OCI-LY7 (cell line): ENCODE results near the gene LRBA. TPM values are rescaled to one million over a fixed set of nuclear protein-coding genes. Genes with fewer than 3 reads are reported as not detected.

Experiments
- BruUV-seq: library from RNA; stranded (reverse); fragments of 400-500 nt; replicated peaks from 2 replicates; lab custom pipeline; 2021; lab: Mats Ljungman, UMichigan
- CTCF ChIA-PET: fragments of 300-600 bp; sonication (Branson Sonifier 250); formaldehyde crosslinking; loops from one replicate; lab custom pipeline; 2022; ENCODE audit warnings: antibody characterized with exemption; ENCODE audit not compliant: unreplicated experiment; lab: Charles Lee
- POLR2A ChIA-PET: fragments of 300-600 bp; sonication (Branson Sonifier 250); formaldehyde crosslinking; loops from one replicate; lab custom pipeline; 2022; ENCODE audit warnings: antibody characterized with exemption; lab: Charles Lee
- DNase-seq: peaks from one replicate; pipeline ENCODE4 v3.0.0-alpha.2; 2015; ENCODE audit warnings: low spot score
- H2AFZ ChIP-seq: fragments of 200-600 bp; sonication (generic), shearing (Covaris generic); 2 replicates; pipeline ENCODE4 v1.6.1; 2014; ENCODE audit warnings: mild to moderate bottlenecking, antibody characterized with exemption, low read length, moderate library complexity
- H3K27ac ChIP-seq: fragments of 200-600 bp; sonication (generic); 2 replicates; pipeline ENCODE4 v1.5.1; 2014; ENCODE audit warnings: mixed run types, low read depth, mild to moderate bottlenecking, moderate library complexity, low read length, inconsistent platforms; ENCODE audit not compliant: poor library complexity, severe bottlenecking
- H3K36me3 ChIP-seq: fragments of 200-600 bp; sonication (generic); 2 replicates; pipeline ENCODE4 v1.6.1; 2014; ENCODE audit warnings: mild to moderate bottlenecking, antibody characterized with exemption, low read length, moderate library complexity, mixed read lengths; ENCODE audit not compliant: insufficient read depth
- H3K4me1 ChIP-seq: fragments of 200-600 bp; sonication (generic); 2 replicates; pipeline ENCODE4 v1.5.1; 2014; ENCODE audit warnings: mild to moderate bottlenecking, low read length; ENCODE audit not compliant: insufficient read depth, poor library complexity, severe bottlenecking
- H3K4me2 ChIP-seq: fragments of 200-600 bp; sonication (generic); 2 replicates; pipeline ENCODE4 v1.6.1; 2014; ENCODE audit warnings: mild to moderate bottlenecking, low read length
- H3K4me3 ChIP-seq: fragments of 200-600 bp; sonication (generic); 2 replicates; pipeline ENCODE4 v1.5.1; 2014; ENCODE audit warnings: mild to moderate bottlenecking, low read depth, low read length; ENCODE audit not compliant: poor library complexity, severe bottlenecking
- H3K79me2 ChIP-seq: fragments of 200-600 bp; sonication (generic); 2 replicates; pipeline ENCODE4 v1.6.1; 2016; ENCODE audit warnings: low read depth, mild to moderate bottlenecking, low read length, moderate library complexity, mixed read lengths; ENCODE audit not compliant: insufficient read depth
- H3K9me2 ChIP-seq: fragments of 200-600 bp; sonication (generic); 2 replicates; pipeline ENCODE4 v1.6.1; 2016; ENCODE audit warnings: mild to moderate bottlenecking, low read length, mixed read lengths; ENCODE audit not compliant: insufficient read depth
- H3K9me3 ChIP-seq: fragments of 200-600 bp; sonication (generic); 2 replicates; pipeline ENCODE4 v1.6.1; 2014; ENCODE audit warnings: mild to moderate bottlenecking, mixed run types, low read length, mixed read lengths
- H4K20me1 ChIP-seq: fragments of 200-600 bp; sonication (generic); 2 replicates; pipeline ENCODE4 v1.6.1; 2014; ENCODE audit warnings: mild to moderate bottlenecking, antibody characterized with exemption, low read length, moderate library complexity, mixed read lengths; ENCODE audit not compliant: insufficient read depth
- EZH2phosphoT487 ChIP-seq: fragments of 200-600 bp; sonication (generic); IDR thresholded peaks from 2 replicates; pipeline ENCODE4 v1.6.1; 2018; ENCODE audit warnings: low read depth, borderline replicate concordance, mild to moderate bottlenecking, mixed run types, antibody characterized with exemption, low read length, moderate library complexity, mixed read lengths
- intact Hi-C: fragments of 100-400 bp; cut with micrococcal nuclease; formaldehyde crosslinking; loops from one replicate; pipeline ENCODE4 v1.10.0; 2022; ENCODE audit not compliant: unreplicated experiment
- total RNA-seq, 2 experiments: library from RNA; depleted of rRNA in 1 of 2; stranded (reverse); fragments of >200 nt in 1 of 2; shearing (Covaris generic) in 1 of 2; gene quantifications; 2 replicates each; pipeline ENCODE4 v1.2.3, GENCODE V29; 2014 to 2022
- TF ChIP-seq, protein P1 (sequence below): fragments of 200-600 bp; sonication (generic); conservative IDR thresholded peaks from 2 replicates; pipeline ENCODE4 v1.5.1; 2014; ENCODE audit warnings: mild to moderate bottlenecking, antibody characterized with exemption, low read length, moderate library complexity, mixed read lengths

Gene LRBA
- total RNA-seq, 2 experiments from 2014 or later: 60.4 to 66.7 TPM

DNA sequence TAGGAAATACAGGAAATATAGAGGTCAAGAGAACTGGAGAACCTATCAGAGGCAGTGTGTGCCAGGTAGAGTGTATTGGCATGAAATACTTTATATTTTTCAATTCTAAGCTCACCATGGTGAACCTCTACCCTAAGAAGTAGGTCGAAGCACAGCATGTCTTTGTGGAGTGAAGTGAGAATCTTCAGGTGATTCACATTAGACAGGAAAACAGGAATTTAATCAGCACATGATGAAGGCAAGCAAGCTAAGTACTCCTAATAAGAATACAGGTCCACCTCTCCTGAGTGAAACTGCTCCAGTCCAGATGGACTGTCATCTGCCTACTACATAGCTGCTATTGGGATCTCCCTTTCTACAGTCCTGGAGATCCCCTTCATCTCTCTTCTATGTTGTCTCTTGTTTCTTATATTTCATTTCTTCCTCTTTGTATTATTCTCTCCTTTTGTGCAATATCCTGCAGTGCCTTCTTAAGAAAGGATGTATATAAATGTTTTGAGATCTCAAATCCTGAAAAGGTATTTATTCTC lies 159.0 kb downstream of the LRBA start:
- POLR2A ChIA-PET: interaction anchor here (0.6 to 1.4 kb wide), 6 partner anchors 9 to 1465 kb away, joined by 3 to 4 read pairs (median 3); no protein-coding TSS in a partner anchor

DNA sequence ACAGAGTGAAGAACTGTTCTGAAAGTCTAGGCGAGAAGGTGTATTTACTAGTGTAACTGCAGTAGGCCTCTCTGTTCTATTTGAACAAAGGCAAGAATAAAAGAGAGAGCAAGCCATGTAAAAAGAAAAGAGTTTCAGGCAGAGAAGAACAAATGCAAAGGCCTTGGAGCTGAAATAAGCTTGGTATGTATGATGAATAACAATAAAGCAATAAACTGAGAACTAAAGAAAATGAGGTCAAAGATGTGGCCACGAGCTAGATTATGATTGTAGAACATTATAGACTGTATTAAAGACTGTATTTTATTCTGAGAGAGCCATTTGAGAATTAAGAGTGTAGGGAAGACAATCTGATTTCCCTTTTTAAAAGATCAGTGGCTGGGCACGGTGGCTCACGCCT lies 160.5 kb downstream of the LRBA start:
- DNase-seq: no peak
- no peaks in the 10 kb centered on the region for H3K79me2 ChIP-seq
- ChIA-PET POLR2A (no interaction called here), CTCF (no interaction called here)
- H3K4me1 ChIP-seq: no peaks in the 10 kb centered on the region
- H3K9me3 ChIP-seq: no peaks in the 10 kb centered on the region
- H3K9me2 ChIP-seq: no peaks in the 10 kb centered on the region
- H3K4me2 ChIP-seq: no peak overlapping the region
- no peaks in the 10 kb centered on the region for H4K20me1 ChIP-seq
- H3K27ac ChIP-seq: no peak overlapping the region
- no peak overlapping the region for H3K4me3 ChIP-seq
- peaks cover 20% of the 10 kb centered on the region for H3K36me3 ChIP-seq
- H2AFZ ChIP-seq: no peak overlapping the region
- TF ChIP-seq EZH2phosphoT487: no peak
- TF ChIP-seq, protein P1, sequence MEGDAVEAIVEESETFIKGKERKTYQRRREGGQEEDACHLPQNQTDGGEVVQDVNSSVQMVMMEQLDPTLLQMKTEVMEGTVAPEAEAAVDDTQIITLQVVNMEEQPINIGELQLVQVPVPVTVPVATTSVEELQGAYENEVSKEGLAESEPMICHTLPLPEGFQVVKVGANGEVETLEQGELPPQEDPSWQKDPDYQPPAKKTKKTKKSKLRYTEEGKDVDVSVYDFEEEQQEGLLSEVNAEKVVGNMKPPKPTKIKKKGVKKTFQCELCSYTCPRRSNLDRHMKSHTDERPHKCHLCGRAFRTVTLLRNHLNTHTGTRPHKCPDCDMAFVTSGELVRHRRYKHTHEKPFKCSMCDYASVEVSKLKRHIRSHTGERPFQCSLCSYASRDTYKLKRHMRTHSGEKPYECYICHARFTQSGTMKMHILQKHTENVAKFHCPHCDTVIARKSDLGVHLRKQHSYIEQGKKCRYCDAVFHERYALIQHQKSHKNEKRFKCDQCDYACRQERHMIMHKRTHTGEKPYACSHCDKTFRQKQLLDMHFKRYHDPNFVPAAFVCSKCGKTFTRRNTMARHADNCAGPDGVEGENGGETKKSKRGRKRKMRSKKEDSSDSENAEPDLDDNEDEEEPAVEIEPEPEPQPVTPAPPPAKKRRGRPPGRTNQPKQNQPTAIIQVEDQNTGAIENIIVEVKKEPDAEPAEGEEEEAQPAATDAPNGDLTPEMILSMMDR: no peak
- BruUV-seq: no TSS peak
- intact Hi-C loops: no loop called here

More for the DNA sequence above, 159.0 kb downstream of the LRBA start:
- H4K20me1 ChIP-seq: no peaks in the 10 kb centered on the region
- CTCF ChIA-PET: no interaction called here
- no peak overlapping the region for H2AFZ ChIP-seq
- H3K27ac ChIP-seq: no peak overlapping the region
- no peaks in the 10 kb centered on the region for H3K4me1 ChIP-seq
- no peak for DNase-seq
- no peaks in the 10 kb centered on the region for H3K9me3 ChIP-seq
- H3K79me2 ChIP-seq: no peaks in the 10 kb centered on the region
- peaks cover 11% of the 10 kb centered on the region for H3K36me3 ChIP-seq
- TF ChIP-seq EZH2phosphoT487: no peak
- TF ChIP-seq, protein P1: no peak
- no peak overlapping the region for H3K4me2 ChIP-seq
- no peaks in the 10 kb centered on the region for H3K9me2 ChIP-seq
- BruUV-seq: no TSS peak
- H3K4me3 ChIP-seq: no peak overlapping the region
- intact Hi-C loops: no loop called here

DNA sequence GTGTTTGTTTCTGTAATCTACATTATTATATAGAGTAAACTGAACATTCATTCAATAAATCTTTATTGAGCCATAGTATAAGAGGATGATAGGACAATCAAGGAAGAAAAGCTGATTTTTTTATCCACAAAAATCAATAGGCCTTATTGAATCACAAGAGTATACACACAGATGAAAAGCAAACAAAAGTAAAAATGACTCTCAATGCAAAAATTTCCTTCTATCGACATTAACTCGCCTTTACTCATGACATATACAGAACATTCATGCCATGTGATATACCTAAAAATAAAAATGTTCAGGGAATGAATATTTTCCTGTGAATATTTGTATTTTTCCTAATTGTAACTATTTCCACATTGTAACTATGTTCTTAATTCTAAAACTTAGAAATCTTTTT lies 161.2 kb downstream of the LRBA start:
- POLR2A ChIA-PET: no interaction called here
- no TSS peak for BruUV-seq
- CTCF ChIA-PET: no interaction called here

More for the DNA sequence above, 161.2 kb downstream of the LRBA start:
- intact Hi-C loops: no loop called here
- Histone ChIP-seq H3K79me2 (no peaks in the 10 kb centered on the region), H2AFZ (no peak overlapping the region), H3K36me3 (peaks cover 25% of the 10 kb centered on the region), H3K9me2 (no peaks in the 10 kb centered on the region), H3K9me3 (no peaks in the 10 kb centered on the region), H3K4me1 (no peaks in the 10 kb centered on the region), H3K27ac (no peak overlapping the region), H3K4me3 (no peak overlapping the region), H4K20me1 (no peaks in the 10 kb centered on the region), H3K4me2 (no peak overlapping the region)
- TF ChIP-seq EZH2phosphoT487: no peak
- TF ChIP-seq, protein P1: no peak
- DNase-seq: no peak
